Liver (tissue), 2 donors: ENCODE data around the gene IGDCC3.

Source experiments
- RAD21 ChIP-seq, 2 donors: IDR thresholded peaks; 2 replicates each; pipeline ENCODE4 v1.6.1; 2016; ENCODE audit warnings: antibody characterized with exemption in 2 of 2, mild to moderate bottlenecking in 2 of 2
- TAF1 ChIP-seq: conservative IDR thresholded peaks from 2 replicates; pipeline ENCODE4 v1.6.1; 2016; ENCODE audit warnings: antibody characterized with exemption, mild to moderate bottlenecking
- donor health status: healthy.

DNA sequence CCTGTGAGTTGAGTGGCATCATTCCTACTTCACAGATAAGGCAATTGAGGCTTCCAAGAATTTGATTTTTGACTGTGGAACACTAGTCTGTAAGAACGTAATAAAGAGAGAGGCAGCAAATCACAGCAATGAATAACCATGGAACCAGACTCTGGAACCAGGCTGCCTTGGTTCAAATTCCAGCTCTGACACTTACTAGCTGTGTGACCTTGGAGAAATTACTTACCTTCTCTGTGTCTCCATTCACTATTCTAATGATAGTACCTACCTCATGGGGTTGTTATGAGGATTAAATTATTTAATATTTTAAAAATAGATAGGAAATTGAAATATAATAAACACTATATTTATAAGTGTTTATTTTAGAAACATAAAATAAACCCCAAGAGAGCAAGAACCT, 12.6 kb upstream of the IGDCC3 start:
- TF ChIP-seq RAD21 (IDR thresholded peaks at IDR 0.05) = no peak
- TF ChIP-seq TAF1 = no peak
